ENCODE results near the gene XPO6.
A peak's percentile ranks its signal among the peaks of the same experiment; 100 is the strongest.

The XPO6 gene

DNA sequence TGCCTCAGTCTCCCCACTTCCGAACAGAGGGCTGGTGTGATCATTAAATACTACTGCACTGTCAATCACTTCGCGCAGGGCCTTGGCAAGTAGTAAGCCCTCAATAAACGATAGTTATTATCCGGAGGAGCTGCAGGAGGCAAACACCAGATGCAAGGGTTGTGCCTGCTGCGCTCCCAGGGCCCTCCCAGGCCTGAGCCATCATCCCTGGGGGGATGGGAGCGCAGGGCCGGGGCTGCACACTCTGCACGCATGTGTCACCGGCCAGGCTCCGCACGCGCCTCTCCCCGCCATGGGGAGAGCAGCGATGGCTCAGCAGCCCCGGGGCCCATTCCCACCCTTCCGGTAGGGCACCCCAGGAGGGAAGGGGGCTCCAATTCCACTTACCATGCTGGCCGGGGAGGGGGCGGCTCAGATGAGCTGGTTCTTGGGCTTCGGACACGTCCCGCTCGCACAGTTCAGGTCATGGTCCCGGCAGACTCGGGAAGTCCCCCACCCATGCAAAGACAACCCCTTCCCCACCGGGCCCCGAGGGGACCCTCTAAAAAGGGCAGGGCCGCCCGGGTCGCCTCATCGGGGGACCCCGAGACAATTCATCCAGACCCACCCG is 681 bp downstream of the XPO6 start:
- H3K27me3 ChIP-seq (ENCODE audit: insufficient read depth, poor library complexity, severe bottlenecking): no peaks in the 10 kb centered on the region
- TF ChIP-seq POLR2AphosphoS5 (IDR thresholded peaks at IDR 0.05; ENCODE audit: low read depth) (peak; percentile 72), REST (IDR thresholded peaks at IDR 0.05; ENCODE audit: insufficient replicate concordance, low read depth) (no peak)
- peak overlapping the region; percentile 94 for H3K27ac ChIP-seq (replicated peaks)
- peak; percentile 55 to 61 for DNase-seq (ENCODE audit: low read depth in 1 of 2, low spot score in 1 of 2)
- H3K4me3 ChIP-seq (replicated peaks; ENCODE audit: insufficient read depth, low read length): peak overlapping the region; percentile 63

- TF ChIP-seq REST (IDR thresholded peaks at IDR 0.05; ENCODE audit: insufficient replicate concordance, low read depth) (no peak), POLR2AphosphoS5 (IDR thresholded peaks at IDR 0.05; ENCODE audit: low read depth) (no peak), SPI1 (IDR thresholded peaks at IDR 0.05; ENCODE audit: borderline replicate concordance, low read depth) (no peak), GABPA (IDR thresholded peaks at IDR 0.05; ENCODE audit: low read depth) (no peak)
- TF ChIP-seq, protein P1, sequence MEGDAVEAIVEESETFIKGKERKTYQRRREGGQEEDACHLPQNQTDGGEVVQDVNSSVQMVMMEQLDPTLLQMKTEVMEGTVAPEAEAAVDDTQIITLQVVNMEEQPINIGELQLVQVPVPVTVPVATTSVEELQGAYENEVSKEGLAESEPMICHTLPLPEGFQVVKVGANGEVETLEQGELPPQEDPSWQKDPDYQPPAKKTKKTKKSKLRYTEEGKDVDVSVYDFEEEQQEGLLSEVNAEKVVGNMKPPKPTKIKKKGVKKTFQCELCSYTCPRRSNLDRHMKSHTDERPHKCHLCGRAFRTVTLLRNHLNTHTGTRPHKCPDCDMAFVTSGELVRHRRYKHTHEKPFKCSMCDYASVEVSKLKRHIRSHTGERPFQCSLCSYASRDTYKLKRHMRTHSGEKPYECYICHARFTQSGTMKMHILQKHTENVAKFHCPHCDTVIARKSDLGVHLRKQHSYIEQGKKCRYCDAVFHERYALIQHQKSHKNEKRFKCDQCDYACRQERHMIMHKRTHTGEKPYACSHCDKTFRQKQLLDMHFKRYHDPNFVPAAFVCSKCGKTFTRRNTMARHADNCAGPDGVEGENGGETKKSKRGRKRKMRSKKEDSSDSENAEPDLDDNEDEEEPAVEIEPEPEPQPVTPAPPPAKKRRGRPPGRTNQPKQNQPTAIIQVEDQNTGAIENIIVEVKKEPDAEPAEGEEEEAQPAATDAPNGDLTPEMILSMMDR (IDR thresholded peaks at IDR 0.05; ENCODE audit: insufficient read depth, low read length): no peak
- H3K27ac ChIP-seq (replicated peaks): peak overlapping the region; percentile 94
- no peaks in the 10 kb centered on the region for H3K27me3 ChIP-seq (ENCODE audit: insufficient read depth, poor library complexity, severe bottlenecking)
- H3K4me3 ChIP-seq (replicated peaks; ENCODE audit: insufficient read depth, low read length): peak overlapping the region; percentile 63
- no peak for DNase-seq (ENCODE audit: low read depth in 1 of 2, low spot score in 1 of 2)
These were observed 1.5 kb downstream of the XPO6 start for GRCh38 chr16:28210264-28210663.

GRCh38 chr16:28208824-28209223 is 2.9 kb downstream of the XPO6 start:
- TF ChIP-seq, protein P1 (IDR thresholded peaks at IDR 0.05; ENCODE audit: insufficient read depth, low read length): no peak
- TF ChIP-seq REST (IDR thresholded peaks at IDR 0.05; ENCODE audit: insufficient replicate concordance, low read depth) (no peak), GABPA (IDR thresholded peaks at IDR 0.05; ENCODE audit: low read depth) (no peak), POLR2AphosphoS5 (IDR thresholded peaks at IDR 0.05; ENCODE audit: low read depth) (no peak), SPI1 (IDR thresholded peaks at IDR 0.05; ENCODE audit: borderline replicate concordance, low read depth) (no peak)
- Histone ChIP-seq H3K27ac (replicated peaks) (no peak overlapping the region), H3K27me3 (ENCODE audit: insufficient read depth, poor library complexity, severe bottlenecking) (no peaks in the 10 kb centered on the region), H3K4me3 (replicated peaks; ENCODE audit: insufficient read depth, low read length) (no peak overlapping the region)
- DNase-seq (ENCODE audit: low read depth in 1 of 2, low spot score in 1 of 2): no peak

Measured in HL-60 (cell line).